Measurements from ENCODE around the gene EGR4. TPM values are rescaled to one million over a fixed set of nuclear protein-coding genes. Genes with fewer than 3 reads are reported as not detected.

EGR4 gene
- total and polyA plus RNA-seq, 4 donors = 0.02 TPM; not detected in 3

DNA sequence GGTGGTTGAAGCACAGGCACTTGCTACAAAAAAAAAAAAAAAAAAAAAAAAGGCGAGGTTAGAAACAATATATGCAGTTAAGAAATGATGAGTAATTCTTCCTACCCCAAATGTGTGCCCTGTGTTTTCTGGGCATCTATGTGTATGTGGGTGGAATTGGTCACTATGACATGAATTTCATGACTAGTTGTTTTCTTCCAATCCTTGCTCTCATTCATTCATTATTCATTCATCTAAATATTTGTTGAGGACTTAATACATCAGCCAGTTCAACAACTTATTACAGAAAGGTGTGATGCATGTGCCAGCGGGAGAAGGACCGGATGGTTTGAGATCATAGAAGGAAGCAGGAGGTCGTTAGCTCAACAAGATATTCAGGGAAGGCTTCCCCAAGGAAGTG lies 8.3 kb upstream of the EGR4 start:
- DNase-seq (ENCODE audit: low spot score) = no peak
- WGBS = 66% methylated on average over 4 of the region's 4 CpGs
- Histone ChIP-seq H3K27ac (ENCODE audit: low read depth in 1 of 2, low read length in 2 of 2) (no peak overlapping the region), H3K9ac (ENCODE audit: low read depth in 1 of 2, low read length in 2 of 2) (no peak overlapping the region), H3K9me3 (ENCODE audit: control insufficient read depth in 4 of 4, low read length in 3 of 4) (no peaks in the 10 kb centered on the region), H3K4me1 (ENCODE audit: control insufficient read depth in 4 of 4, insufficient read depth in 4 of 4, low read length in 3 of 4) (no peaks in the 10 kb centered on the region), H3K36me3 (ENCODE audit: control insufficient read depth in 4 of 4, insufficient read depth in 3 of 4, low read depth in 1 of 4, low read length in 3 of 4) (no peaks in the 10 kb centered on the region), H3K4me3 (ENCODE audit: low read depth in 1 of 3, low read length in 3 of 3) (no peak overlapping the region), H3K27me3 (ENCODE audit: control insufficient read depth in 4 of 4, insufficient read depth in 4 of 4, low read length in 3 of 4) (peaks cover 0 to 10% (median 3%) of the 10 kb centered on the region in 4 donors)
- TF ChIP-seq RXRA (IDR thresholded peaks at IDR 0.05) (no peak), TAF1 (conservative IDR thresholded peaks at IDR 0.05) (no peak)
- TF ChIP-seq, protein P1, sequence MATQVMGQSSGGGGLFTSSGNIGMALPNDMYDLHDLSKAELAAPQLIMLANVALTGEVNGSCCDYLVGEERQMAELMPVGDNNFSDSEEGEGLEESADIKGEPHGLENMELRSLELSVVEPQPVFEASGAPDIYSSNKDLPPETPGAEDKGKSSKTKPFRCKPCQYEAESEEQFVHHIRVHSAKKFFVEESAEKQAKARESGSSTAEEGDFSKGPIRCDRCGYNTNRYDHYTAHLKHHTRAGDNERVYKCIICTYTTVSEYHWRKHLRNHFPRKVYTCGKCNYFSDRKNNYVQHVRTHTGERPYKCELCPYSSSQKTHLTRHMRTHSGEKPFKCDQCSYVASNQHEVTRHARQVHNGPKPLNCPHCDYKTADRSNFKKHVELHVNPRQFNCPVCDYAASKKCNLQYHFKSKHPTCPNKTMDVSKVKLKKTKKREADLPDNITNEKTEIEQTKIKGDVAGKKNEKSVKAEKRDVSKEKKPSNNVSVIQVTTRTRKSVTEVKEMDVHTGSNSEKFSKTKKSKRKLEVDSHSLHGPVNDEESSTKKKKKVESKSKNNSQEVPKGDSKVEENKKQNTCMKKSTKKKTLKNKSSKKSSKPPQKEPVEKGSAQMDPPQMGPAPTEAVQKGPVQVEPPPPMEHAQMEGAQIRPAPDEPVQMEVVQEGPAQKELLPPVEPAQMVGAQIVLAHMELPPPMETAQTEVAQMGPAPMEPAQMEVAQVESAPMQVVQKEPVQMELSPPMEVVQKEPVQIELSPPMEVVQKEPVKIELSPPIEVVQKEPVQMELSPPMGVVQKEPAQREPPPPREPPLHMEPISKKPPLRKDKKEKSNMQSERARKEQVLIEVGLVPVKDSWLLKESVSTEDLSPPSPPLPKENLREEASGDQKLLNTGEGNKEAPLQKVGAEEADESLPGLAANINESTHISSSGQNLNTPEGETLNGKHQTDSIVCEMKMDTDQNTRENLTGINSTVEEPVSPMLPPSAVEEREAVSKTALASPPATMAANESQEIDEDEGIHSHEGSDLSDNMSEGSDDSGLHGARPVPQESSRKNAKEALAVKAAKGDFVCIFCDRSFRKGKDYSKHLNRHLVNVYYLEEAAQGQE (IDR thresholded peaks at IDR 0.05) = no peak

DNA sequence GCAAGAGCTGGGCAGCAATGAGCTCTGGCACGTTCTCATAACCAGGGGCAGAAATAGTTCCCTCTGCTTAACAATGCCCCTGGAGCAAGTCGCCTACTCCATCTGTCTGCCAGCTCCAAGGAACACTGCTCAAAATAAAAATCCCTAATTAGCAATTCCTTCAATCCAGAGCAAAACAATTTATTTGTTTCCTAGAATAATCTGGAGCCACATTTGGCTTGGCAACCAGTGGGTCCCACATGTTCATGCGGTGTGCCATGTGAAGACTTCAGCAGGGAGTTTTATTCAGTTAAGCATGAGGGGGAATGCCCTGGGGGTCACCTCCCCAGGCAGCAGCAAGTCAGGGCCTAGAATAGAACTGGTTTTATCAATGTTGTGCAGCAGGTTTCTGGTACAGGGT lies 7.6 kb upstream of the EGR4 start:
- Histone ChIP-seq H3K4me3 (ENCODE audit: low read depth in 1 of 3, low read length in 3 of 3) (no peak overlapping the region), H3K9me3 (ENCODE audit: control insufficient read depth in 4 of 4, low read length in 3 of 4) (no peaks in the 10 kb centered on the region), H3K9ac (ENCODE audit: low read depth in 1 of 2, low read length in 2 of 2) (no peak overlapping the region), H3K27ac (ENCODE audit: low read depth in 1 of 2, low read length in 2 of 2) (no peak overlapping the region), H3K27me3 (ENCODE audit: control insufficient read depth in 4 of 4, insufficient read depth in 4 of 4, low read length in 3 of 4) (peaks cover 0 to 7% (median 3%) of the 10 kb centered on the region in 4 donors), H3K4me1 (ENCODE audit: control insufficient read depth in 4 of 4, insufficient read depth in 4 of 4, low read length in 3 of 4) (no peaks in the 10 kb centered on the region), H3K36me3 (ENCODE audit: control insufficient read depth in 4 of 4, insufficient read depth in 3 of 4, low read depth in 1 of 4, low read length in 3 of 4) (no peaks in the 10 kb centered on the region)
- no peak for DNase-seq (ENCODE audit: low spot score)
- TF ChIP-seq, protein P2, sequence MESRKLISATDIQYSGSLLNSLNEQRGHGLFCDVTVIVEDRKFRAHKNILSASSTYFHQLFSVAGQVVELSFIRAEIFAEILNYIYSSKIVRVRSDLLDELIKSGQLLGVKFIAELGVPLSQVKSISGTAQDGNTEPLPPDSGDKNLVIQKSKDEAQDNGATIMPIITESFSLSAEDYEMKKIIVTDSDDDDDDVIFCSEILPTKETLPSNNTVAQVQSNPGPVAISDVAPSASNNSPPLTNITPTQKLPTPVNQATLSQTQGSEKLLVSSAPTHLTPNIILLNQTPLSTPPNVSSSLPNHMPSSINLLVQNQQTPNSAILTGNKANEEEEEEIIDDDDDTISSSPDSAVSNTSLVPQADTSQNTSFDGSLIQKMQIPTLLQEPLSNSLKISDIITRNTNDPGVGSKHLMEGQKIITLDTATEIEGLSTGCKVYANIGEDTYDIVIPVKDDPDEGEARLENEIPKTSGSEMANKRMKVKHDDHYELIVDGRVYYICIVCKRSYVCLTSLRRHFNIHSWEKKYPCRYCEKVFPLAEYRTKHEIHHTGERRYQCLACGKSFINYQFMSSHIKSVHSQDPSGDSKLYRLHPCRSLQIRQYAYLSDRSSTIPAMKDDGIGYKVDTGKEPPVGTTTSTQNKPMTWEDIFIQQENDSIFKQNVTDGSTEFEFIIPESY (IDR thresholded peaks at IDR 0.05) = no peak
- TF ChIP-seq SP1 (IDR thresholded peaks at IDR 0.05) (no peak), YY1 (IDR thresholded peaks at IDR 0.05) (no peak), FOXA2 (IDR thresholded peaks at IDR 0.05) (no peak), JUND (IDR thresholded peaks at IDR 0.05) (no peak), EGR1 (IDR thresholded peaks at IDR 0.05; ENCODE audit: low read depth in 2 of 2) (no peak), FOXA1 (IDR thresholded peaks at IDR 0.05) (no peak)
- TF ChIP-seq, protein P3, sequence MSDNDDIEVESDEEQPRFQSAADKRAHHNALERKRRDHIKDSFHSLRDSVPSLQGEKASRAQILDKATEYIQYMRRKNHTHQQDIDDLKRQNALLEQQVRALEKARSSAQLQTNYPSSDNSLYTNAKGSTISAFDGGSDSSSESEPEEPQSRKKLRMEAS (IDR thresholded peaks at IDR 0.05) = no peak
- TF ChIP-seq, protein P4, sequence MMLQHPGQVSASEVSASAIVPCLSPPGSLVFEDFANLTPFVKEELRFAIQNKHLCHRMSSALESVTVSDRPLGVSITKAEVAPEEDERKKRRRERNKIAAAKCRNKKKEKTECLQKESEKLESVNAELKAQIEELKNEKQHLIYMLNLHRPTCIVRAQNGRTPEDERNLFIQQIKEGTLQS (IDR thresholded peaks at IDR 0.05) = no peak
- TF ChIP-seq, protein P5, sequence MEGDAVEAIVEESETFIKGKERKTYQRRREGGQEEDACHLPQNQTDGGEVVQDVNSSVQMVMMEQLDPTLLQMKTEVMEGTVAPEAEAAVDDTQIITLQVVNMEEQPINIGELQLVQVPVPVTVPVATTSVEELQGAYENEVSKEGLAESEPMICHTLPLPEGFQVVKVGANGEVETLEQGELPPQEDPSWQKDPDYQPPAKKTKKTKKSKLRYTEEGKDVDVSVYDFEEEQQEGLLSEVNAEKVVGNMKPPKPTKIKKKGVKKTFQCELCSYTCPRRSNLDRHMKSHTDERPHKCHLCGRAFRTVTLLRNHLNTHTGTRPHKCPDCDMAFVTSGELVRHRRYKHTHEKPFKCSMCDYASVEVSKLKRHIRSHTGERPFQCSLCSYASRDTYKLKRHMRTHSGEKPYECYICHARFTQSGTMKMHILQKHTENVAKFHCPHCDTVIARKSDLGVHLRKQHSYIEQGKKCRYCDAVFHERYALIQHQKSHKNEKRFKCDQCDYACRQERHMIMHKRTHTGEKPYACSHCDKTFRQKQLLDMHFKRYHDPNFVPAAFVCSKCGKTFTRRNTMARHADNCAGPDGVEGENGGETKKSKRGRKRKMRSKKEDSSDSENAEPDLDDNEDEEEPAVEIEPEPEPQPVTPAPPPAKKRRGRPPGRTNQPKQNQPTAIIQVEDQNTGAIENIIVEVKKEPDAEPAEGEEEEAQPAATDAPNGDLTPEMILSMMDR (IDR thresholded peaks at IDR 0.05; ENCODE audit: low read depth, low read length, missing input control) = no peak
- WGBS = 66% methylated on average over 3 of the region's 3 CpGs

All from liver (tissue), 9 donors.